ENCODE measurements around the gene FOXP2.

FOXP2 gene

DNA sequence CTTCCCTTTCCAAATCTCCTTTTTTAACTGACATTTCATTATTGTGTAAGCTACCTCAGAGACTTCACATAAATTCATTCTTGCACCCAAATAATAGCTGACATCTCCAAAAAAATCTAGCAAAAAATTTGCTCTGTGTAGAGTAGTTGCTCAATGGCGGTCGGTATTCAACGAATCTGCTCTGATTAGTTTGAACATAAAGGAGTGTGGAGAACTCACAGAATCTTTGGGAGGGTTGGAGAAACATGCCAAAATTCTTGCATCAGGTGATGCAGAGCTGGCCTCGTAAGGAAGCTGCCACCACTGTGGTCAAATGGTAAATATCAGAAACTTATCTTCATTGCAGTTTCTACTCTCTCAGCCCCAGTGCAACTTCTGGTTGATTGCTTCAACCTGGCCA lies 306.1 kb downstream of the FOXP2 start:
- DNase-seq (ENCODE audit: low read depth): no peak

DNA sequence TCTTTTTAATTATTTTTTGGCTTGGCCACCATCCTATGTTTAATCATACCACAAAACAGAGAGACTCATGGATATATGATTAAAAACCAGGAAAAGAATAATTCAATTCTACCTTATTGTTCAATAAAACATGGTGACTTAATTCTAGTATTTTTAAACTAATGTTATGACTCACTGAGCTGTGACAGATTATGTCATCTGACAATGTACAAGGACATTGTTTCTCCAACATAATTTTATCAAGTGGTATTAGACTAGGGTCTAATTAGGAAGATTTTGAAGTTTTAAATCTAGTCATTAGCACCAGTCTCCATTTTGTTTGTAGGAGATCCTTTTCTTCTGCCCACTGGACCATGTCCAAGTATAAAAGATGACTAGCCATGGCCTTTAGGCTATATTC lies 307.9 kb downstream of the FOXP2 start:
- peak; percentile 1 for DNase-seq (ENCODE audit: low read depth)

DNA sequence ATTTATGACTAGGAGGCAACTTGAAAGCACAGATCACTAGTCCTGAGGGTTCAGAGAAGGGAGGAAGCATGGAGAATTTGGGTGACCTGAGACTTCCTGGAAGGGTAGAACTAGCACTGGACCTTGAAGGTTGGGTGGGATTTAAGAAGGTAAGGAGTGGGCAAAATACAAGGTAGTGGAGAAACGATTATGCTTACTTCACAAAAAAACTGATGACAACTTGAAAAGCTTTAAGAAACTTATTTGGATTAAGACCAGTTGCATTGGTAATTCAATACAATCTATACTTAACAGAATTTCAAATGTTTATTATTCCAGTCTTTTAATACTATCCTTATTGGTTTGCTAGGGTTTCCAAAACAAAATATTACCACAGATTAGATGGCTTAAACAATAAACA lies 308.7 kb downstream of the FOXP2 start:
- no peak for DNase-seq (ENCODE audit: low read depth)

- no peak for DNase-seq (ENCODE audit: low read depth)
These were observed 325.5 kb downstream of the FOXP2 start for GRCh38 chr7:114740095-114740494.

DNA sequence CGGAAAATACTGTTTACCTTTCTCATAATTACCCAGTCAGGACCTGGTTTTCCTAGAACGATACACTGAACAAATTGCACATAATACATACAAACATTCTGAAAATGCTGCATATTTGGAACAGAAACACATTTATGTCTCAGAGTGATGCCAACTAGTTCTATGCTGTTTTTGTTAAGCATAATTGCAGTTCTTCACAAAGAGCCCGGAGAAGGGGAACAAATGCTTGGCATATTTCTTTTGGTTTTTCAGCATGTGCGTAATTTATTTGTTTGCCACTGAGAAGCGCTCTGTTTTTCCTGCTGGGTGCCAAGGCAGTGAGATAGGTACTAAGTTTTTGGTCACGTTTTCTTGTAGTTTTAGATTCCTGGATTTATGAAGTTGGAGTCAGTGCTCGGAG lies 326.3 kb downstream of the FOXP2 start:
- no peak for DNase-seq (ENCODE audit: low read depth)

- no peak for DNase-seq (ENCODE audit: low read depth)
These were observed 327.3 kb downstream of the FOXP2 start for GRCh38 chr7:114741911-114742310.

All from ELR (cell line).